ENCODE results near the gene GOSR2.

DNA sequence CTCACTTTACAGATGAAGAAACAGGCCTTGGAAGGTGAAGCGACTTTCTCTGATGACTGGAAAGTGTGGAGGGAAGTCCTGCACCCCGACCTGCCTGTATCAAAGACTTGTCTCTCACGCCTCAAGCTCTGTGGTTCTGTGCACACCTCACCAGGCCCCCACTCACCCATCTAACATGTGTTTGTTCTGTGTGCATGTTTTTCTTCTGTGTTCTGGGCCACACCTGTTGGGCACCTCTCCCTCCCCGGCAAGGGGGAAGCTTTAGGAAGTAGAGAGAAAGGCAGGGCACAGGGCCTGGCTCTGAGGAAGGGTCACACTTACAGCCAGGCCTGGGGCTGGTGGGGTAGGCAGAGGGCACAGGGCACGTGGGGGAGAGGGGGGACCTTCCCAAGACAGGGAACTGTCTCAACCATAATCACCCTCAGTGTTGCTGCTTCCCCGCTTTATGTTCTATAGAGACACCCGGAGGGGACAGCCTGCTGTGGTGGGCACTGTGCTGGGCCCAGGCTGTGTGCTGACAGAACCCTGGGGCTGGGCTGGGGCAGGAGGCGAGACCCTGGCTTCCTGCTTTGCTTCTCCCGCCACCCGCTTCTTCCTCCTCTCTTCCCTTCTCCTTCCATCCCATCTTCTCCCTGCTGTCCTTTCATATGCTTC is 48.8 kb downstream of the GOSR2 start:
- TF ChIP-seq CTCF (conservative IDR thresholded peaks at IDR 0.05) (no peak), EZH2 (IDR thresholded peaks at IDR 0.05; ENCODE audit: low read depth) (no peak)
